ENCODE data around the gene EMSY.
"Not testable (repeated sequence)": the region's sequence is repeated elsewhere in the genome, so short reads cannot be mapped to it uniquely, and the experiment has no call there.

EMSY gene

GRCh38 chr11:76595091-76595490, 150.3 kb downstream of the EMSY start:
- not testable (repeated sequence) for H2AFZ ChIP-seq (ENCODE audit: low read depth, low read length); H3K9ac ChIP-seq (ENCODE audit: low read length); H4K91ac ChIP-seq (ENCODE audit: low read length); H3K23ac ChIP-seq (ENCODE audit: low read length in 2 of 2); H2BK120ac ChIP-seq (ENCODE audit: low read depth, low read length); H3K14ac ChIP-seq (ENCODE audit: low read length in 2 of 2); H2BK15ac ChIP-seq (ENCODE audit: low read depth, poor library complexity, severe bottlenecking); H4K8ac ChIP-seq (ENCODE audit: low read length); DNase-seq; H2AK5ac ChIP-seq (ENCODE audit: low read length, severe bottlenecking); H3K79me1 ChIP-seq (replicated peaks; ENCODE audit: low read length, poor library complexity, severe bottlenecking); H3K27me3 ChIP-seq (ENCODE audit: control insufficient read depth in 1 of 2, insufficient read depth in 1 of 2, low read length in 2 of 2); H2BK5ac ChIP-seq (ENCODE audit: low read depth, low read length, poor library complexity, severe bottlenecking); H3K27ac ChIP-seq (ENCODE audit: low read length, poor library complexity, severe bottlenecking); H3K9me3 ChIP-seq (ENCODE audit: control insufficient read depth, low read length); H3K36me3 ChIP-seq (ENCODE audit: control insufficient read depth in 1 of 2, insufficient read depth in 2 of 2, low read depth in 1 of 2, low read length in 2 of 2); H3K18ac ChIP-seq (ENCODE audit: low read depth in 1 of 2, low read length in 2 of 2); H3K4me2 ChIP-seq (ENCODE audit: low read length, poor library complexity, severe bottlenecking); H2BK12ac ChIP-seq (ENCODE audit: low read length in 2 of 2); H3K4me3 ChIP-seq (ENCODE audit: insufficient read depth in 1 of 2, low read depth in 1 of 2, low read length in 2 of 2); H3K4ac ChIP-seq (ENCODE audit: low read depth in 1 of 2, low read length in 2 of 2)
- 92% methylated on average over 4 of the region's 4 CpGs for WGBS
- H3K4me1 ChIP-seq (ENCODE audit: control insufficient read depth, insufficient read depth, low read depth, low read length) = peaks cover 16% of the 10 kb centered on the region

GRCh38 chr11:76596652-76597051, 151.8 kb downstream of the EMSY start:
- Histone ChIP-seq H4K8ac (ENCODE audit: low read length) (no peak overlapping the region), H2AK5ac (ENCODE audit: low read length, severe bottlenecking) (peak overlapping the region; percentile 24), H3K27me3 (ENCODE audit: control insufficient read depth in 1 of 2, insufficient read depth in 1 of 2, low read length in 2 of 2) (no peaks in the 10 kb centered on the region), H2BK120ac (ENCODE audit: low read depth, low read length) (no peak overlapping the region), H2BK15ac (ENCODE audit: low read depth, poor library complexity, severe bottlenecking) (no peak overlapping the region), H2BK5ac (ENCODE audit: low read depth, low read length, poor library complexity, severe bottlenecking) (no peak overlapping the region), H3K18ac (ENCODE audit: low read depth in 1 of 2, low read length in 2 of 2) (no peak overlapping the region), H3K36me3 (ENCODE audit: control insufficient read depth in 1 of 2, insufficient read depth in 2 of 2, low read depth in 1 of 2, low read length in 2 of 2) (no peaks in the 10 kb centered on the region), H3K9me3 (ENCODE audit: control insufficient read depth, low read length) (no peaks in the 10 kb centered on the region), H3K9ac (ENCODE audit: low read length) (no peak overlapping the region), H4K91ac (ENCODE audit: low read length) (peak overlapping the region; percentile 47), H3K27ac (ENCODE audit: low read length, poor library complexity, severe bottlenecking) (no peak overlapping the region), H3K79me1 (replicated peaks; ENCODE audit: low read length, poor library complexity, severe bottlenecking) (no peaks in the 10 kb centered on the region), H2AFZ (ENCODE audit: low read depth, low read length) (no peak overlapping the region), H3K4me3 (ENCODE audit: insufficient read depth in 1 of 2, low read depth in 1 of 2, low read length in 2 of 2) (no peak overlapping the region), H3K14ac (ENCODE audit: low read length in 2 of 2) (no peak overlapping the region), H3K4ac (ENCODE audit: low read depth in 1 of 2, low read length in 2 of 2) (no peak overlapping the region), H2BK12ac (ENCODE audit: low read length in 2 of 2) (peak overlapping the region in 1 of 2 experiments; percentile 55), H3K4me2 (ENCODE audit: low read length, poor library complexity, severe bottlenecking) (no peak overlapping the region), H3K23ac (ENCODE audit: low read length in 2 of 2) (no peak overlapping the region), H3K4me1 (ENCODE audit: control insufficient read depth, insufficient read depth, low read depth, low read length) (peaks cover 16% of the 10 kb centered on the region)
- 88% methylated on average over 11 of the region's 11 CpGs for WGBS
- no peak for DNase-seq

GRCh38 chr11:76597533-76598425, 153.0 kb downstream of the EMSY start:
- Histone ChIP-seq H3K9ac (ENCODE audit: low read length) (no peak overlapping the region), H3K4me3 (ENCODE audit: insufficient read depth in 1 of 2, low read depth in 1 of 2, low read length in 2 of 2) (no peak overlapping the region), H2BK120ac (ENCODE audit: low read depth, low read length) (no peak overlapping the region), H4K8ac (ENCODE audit: low read length) (no peak overlapping the region), H2BK12ac (ENCODE audit: low read length in 2 of 2) (peak overlapping the region in 1 of 2 experiments; percentile 8), H3K18ac (ENCODE audit: low read depth in 1 of 2, low read length in 2 of 2) (no peak overlapping the region), H2AK5ac (ENCODE audit: low read length, severe bottlenecking) (peak overlapping the region; percentile 55), H3K36me3 (ENCODE audit: control insufficient read depth in 1 of 2, insufficient read depth in 2 of 2, low read depth in 1 of 2, low read length in 2 of 2) (no peaks in the 10 kb centered on the region), H3K4me1 (ENCODE audit: control insufficient read depth, insufficient read depth, low read depth, low read length) (peaks cover 17% of the 10 kb centered on the region), H3K4ac (ENCODE audit: low read depth in 1 of 2, low read length in 2 of 2) (no peak overlapping the region), H3K9me3 (ENCODE audit: control insufficient read depth, low read length) (no peaks in the 10 kb centered on the region), H3K14ac (ENCODE audit: low read length in 2 of 2) (no peak overlapping the region), H2AFZ (ENCODE audit: low read depth, low read length) (no peak overlapping the region), H3K27ac (ENCODE audit: low read length, poor library complexity, severe bottlenecking) (no peak overlapping the region), H2BK5ac (ENCODE audit: low read depth, low read length, poor library complexity, severe bottlenecking) (no peak overlapping the region), H2BK15ac (ENCODE audit: low read depth, poor library complexity, severe bottlenecking) (no peak overlapping the region), H4K91ac (ENCODE audit: low read length) (peak overlapping the region; percentile 25), H3K23ac (ENCODE audit: low read length in 2 of 2) (no peak overlapping the region), H3K27me3 (ENCODE audit: control insufficient read depth in 1 of 2, insufficient read depth in 1 of 2, low read length in 2 of 2) (no peaks in the 10 kb centered on the region), H3K4me2 (ENCODE audit: low read length, poor library complexity, severe bottlenecking) (no peak overlapping the region), H3K79me1 (replicated peaks; ENCODE audit: low read length, poor library complexity, severe bottlenecking) (no peaks in the 10 kb centered on the region)
- WGBS = 74% methylated on average over 12 of the region's 12 CpGs
- DNase-seq = no peak

GRCh38 chr11:76598426-76598839, 153.6 kb downstream of the EMSY start:
- Histone ChIP-seq H3K23ac (ENCODE audit: low read length in 2 of 2) (no peak overlapping the region), H3K36me3 (ENCODE audit: control insufficient read depth in 1 of 2, insufficient read depth in 2 of 2, low read depth in 1 of 2, low read length in 2 of 2) (no peaks in the 10 kb centered on the region), H3K4ac (ENCODE audit: low read depth in 1 of 2, low read length in 2 of 2) (no peak overlapping the region), H3K9me3 (ENCODE audit: control insufficient read depth, low read length) (no peaks in the 10 kb centered on the region), H3K9ac (ENCODE audit: low read length) (no peak overlapping the region), H3K27me3 (ENCODE audit: control insufficient read depth in 1 of 2, insufficient read depth in 1 of 2, low read length in 2 of 2) (no peaks in the 10 kb centered on the region), H2AFZ (ENCODE audit: low read depth, low read length) (no peak overlapping the region), H3K4me2 (ENCODE audit: low read length, poor library complexity, severe bottlenecking) (no peak overlapping the region), H3K27ac (ENCODE audit: low read length, poor library complexity, severe bottlenecking) (no peak overlapping the region), H2AK5ac (ENCODE audit: low read length, severe bottlenecking) (no peak overlapping the region), H3K4me3 (ENCODE audit: insufficient read depth in 1 of 2, low read depth in 1 of 2, low read length in 2 of 2) (no peak overlapping the region), H2BK120ac (ENCODE audit: low read depth, low read length) (no peak overlapping the region), H4K8ac (ENCODE audit: low read length) (no peak overlapping the region), H4K91ac (ENCODE audit: low read length) (peak overlapping the region; percentile 25), H2BK15ac (ENCODE audit: low read depth, poor library complexity, severe bottlenecking) (no peak overlapping the region), H2BK12ac (ENCODE audit: low read length in 2 of 2) (peak overlapping the region in 1 of 2 experiments; percentile 8), H3K18ac (ENCODE audit: low read depth in 1 of 2, low read length in 2 of 2) (no peak overlapping the region), H3K4me1 (ENCODE audit: control insufficient read depth, insufficient read depth, low read depth, low read length) (peaks cover 17% of the 10 kb centered on the region), H3K79me1 (replicated peaks; ENCODE audit: low read length, poor library complexity, severe bottlenecking) (no peaks in the 10 kb centered on the region), H3K14ac (ENCODE audit: low read length in 2 of 2) (no peak overlapping the region), H2BK5ac (ENCODE audit: low read depth, low read length, poor library complexity, severe bottlenecking) (no peak overlapping the region)
- DNase-seq = peak; percentile 62
- whole genome bisulfite sequencing = no CpG with 5 or more reads among the region's 6 CpGs
